Right renal pelvis (tissue), 4 donors: ENCODE measurements around the gene DNAAF8. TPM values are rescaled to one million over a fixed set of nuclear protein-coding genes. Genes with fewer than 3 reads are reported as not detected.
"Not testable (repeated sequence)": the region's sequence is repeated elsewhere in the genome, so short reads cannot be mapped to it uniquely, and the experiment has no call there.

Experiments
- DNase-seq, 4 donors: peaks; one replicate each; pipeline ENCODE4 v3.0.0-alpha.2; 2013; ENCODE audit warnings: low read depth in 4 of 4, low spot score in 3 of 4, missing footprints in 1 of 4
- polyA plus RNA-seq, 4 donors: library from polyadenylated mRNA; unstranded; fragments of 120-200 nt; gene quantifications; one replicate each; pipeline ENCODE4 v1.2.1, GENCODE V29; 2013; ENCODE audit not compliant: insufficient read length in 4 of 4

DNAAF8 gene
- polyA plus RNA-seq, 4 donors: 2.1 to 2.5 (median 2.3) TPM

- no peak for DNase-seq
Observed at GRCh38 chr16:4776141-4776705, 41.9 kb downstream of the DNAAF8 start.

DNA sequence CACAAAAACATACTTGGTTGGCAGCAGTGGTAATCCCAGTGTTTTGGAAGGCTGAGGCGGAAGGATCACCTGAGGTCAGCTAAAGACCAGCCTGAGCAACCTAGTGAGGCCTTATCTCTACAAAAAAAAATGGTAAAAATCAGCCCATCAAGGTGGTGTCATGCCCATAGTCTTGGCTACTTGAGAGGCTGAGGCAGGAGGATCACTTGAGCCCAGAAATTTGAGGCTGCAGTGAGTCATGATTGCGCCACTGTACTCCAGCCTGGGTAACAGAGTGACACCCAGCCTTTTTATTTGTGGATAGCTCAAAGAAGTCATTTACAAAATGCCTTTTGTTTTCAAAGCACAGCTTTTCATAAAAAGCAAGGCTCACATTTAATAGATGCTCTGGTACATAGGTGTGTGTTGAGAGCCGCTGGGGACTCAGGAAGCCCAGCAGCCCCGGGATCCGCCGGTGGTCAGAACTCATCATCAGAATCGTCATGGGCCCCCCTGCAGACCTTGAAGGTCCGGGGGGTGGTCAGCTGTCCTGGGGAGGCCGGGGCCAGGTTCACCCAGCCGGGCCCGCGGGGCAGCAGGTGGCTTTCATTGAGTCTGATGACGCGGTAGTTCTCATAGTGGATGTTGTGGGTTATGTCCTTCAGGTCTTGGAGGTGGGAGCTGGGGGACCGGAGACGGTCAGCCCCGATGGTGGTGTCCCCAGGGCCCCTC, 43.2 kb downstream of the DNAAF8 start:
- DNase-seq: no peak

GRCh38 chr16:4778050-4778392, 43.7 kb downstream of the DNAAF8 start:
- no peak for DNase-seq

DNA sequence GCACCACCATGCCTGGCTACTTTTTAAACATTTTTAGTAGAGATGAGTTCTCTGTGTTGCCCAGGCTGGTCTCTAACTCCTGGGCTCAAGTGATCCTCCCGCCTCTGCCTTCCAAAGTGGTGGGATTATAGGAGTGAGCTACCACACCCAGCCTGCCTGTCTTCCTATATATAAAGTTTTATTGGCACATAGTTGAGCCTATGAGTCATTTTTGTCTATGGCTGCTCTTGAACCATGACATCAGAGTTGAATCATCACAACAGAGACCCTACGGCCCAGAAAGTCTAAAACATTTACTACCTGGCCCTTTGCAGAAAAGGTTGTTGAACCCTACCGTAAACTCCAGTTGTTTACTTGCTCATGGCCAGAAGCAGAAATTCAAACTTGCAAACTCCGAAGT, 45.9 kb downstream of the DNAAF8 start:
- no peak for DNase-seq

DNA sequence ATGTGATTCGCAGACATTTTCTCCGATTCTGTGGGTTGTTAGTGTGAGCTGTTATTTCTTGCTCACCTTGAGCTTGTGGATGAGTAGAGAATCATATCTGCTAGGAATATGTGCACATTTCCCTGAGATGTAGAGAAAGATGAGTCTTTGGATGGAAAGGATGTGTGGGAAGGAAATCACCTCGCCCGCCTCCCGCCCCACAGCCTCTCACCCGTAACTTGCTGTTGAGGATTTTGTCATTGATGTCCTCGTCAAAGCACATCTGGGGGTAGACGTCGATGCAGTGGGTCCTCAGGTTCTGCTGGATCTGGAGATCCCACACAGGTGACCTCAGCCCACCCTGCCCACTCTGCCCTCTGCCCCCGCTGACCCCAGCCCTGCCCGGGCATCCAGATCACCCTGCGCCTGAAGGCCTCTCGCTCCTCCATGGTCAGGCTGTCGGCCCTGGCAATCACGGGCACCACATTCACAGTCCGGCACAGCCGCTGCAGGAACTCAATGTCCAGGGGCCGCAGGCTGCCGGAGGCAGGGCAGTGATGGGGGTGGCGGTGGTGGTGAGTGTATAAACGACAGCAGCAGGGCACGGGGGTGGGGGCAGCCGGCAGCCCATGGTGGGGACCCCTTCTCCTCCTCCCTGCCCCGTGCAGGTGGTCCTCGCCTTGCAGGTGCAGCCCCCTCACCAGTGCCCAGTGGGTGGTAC, 49.1 kb downstream of the DNAAF8 start:
- no peak for DNase-seq

GRCh38 chr16:4783951-4784336, 49.6 kb downstream of the DNAAF8 start:
- DNase-seq: no peak

- DNase-seq: not testable (repeated sequence)
Observed at GRCh38 chr16:4784444-4784987, 50.2 kb downstream of the DNAAF8 start.

- no peak for DNase-seq
Observed at GRCh38 chr16:4785758-4786433, 51.6 kb downstream of the DNAAF8 start.

DNA sequence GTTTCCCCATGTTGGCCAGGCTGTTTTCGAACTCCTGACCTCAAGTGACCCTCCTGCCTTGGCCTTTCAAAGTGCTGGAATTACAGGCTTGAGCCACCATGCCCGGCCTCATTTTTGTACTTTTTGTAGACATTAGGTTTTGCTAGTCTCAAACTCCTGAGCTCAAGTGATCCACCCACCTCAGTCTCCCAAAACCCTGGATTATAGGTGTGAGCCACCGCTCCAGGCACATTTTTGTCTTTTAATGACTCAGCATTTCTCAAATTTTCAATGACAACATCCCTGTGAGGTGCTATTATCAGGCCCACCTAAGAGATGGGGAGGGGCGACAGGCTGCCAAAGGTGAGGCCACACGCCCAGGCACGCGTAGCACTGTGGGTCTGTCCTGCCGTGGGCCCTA, 52.7 kb downstream of the DNAAF8 start:
- no peak for DNase-seq

- DNase-seq: no peak
Observed at GRCh38 chr16:4787627-4788482, 53.5 kb downstream of the DNAAF8 start, which contains the start of gene SEPTIN12. Gene SEPTIN12 (minus strand): TSS chr16:4788345. CDS start chr16:4787645, 700 bp downstream.

- DNase-seq: no peak
Observed at GRCh38 chr16:4788489-4788889, 54.2 kb downstream of the DNAAF8 start.

DNA sequence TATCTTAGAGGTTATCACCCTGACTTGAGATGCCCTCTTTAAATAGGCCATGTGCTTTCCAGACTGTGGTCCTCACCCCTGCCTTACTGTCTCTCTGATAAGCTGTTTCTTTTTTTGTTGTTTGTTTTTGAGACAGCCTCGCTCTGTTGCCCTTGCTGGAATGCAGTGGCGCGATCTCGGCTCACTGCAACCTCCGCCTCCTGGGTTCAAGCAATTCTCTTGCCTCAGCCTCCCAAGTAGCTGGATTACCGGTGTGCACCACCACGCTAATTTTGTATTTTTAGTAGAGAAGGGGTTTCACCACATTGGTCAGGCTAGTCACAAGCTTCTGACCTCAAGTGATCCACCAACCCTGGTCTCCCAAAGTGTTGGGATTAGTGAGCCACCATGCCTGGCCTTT, 54.6 kb downstream of the DNAAF8 start:
- no peak for DNase-seq

DNA sequence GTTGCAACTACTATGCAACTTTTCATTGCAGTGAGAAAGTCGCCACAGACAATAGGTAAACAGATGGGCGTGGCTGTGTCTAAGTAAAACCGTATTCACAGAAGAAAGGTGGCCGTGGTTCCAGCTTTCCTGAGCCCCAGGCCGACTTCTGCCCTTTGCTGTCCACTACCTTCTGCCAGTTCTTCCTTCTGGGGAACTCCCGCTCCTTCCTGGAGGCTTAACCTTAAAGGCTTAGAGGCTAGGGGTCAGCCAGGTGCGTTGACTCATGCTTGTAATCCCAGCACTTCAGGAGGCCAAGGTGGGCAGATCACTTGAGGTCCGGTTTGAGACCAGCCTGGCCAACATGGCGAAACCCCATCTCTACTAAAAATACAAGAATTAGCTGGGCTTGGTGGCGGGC, 55.9 kb downstream of the DNAAF8 start:
- no peak for DNase-seq

DNA sequence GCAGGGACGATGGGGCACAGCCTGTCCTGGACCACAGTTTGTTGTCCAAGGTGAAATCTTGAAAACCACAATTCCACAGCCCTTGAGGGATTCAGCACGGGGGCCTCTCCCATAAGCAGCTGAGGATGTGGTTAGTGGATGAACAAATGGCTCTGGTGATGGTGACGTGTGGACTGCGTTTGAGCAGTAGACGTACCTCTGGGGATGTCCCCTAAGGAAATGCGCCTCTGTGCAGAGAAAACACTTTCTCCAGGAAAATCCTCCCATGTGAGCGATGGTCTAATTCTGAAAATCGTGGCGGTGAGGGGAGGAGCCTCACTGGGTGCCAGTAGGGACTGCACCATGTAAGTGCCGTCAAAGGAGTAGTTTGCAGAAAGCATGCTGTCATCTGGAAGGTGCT, 56.5 kb downstream of the DNAAF8 start:
- no peak for DNase-seq

DNA sequence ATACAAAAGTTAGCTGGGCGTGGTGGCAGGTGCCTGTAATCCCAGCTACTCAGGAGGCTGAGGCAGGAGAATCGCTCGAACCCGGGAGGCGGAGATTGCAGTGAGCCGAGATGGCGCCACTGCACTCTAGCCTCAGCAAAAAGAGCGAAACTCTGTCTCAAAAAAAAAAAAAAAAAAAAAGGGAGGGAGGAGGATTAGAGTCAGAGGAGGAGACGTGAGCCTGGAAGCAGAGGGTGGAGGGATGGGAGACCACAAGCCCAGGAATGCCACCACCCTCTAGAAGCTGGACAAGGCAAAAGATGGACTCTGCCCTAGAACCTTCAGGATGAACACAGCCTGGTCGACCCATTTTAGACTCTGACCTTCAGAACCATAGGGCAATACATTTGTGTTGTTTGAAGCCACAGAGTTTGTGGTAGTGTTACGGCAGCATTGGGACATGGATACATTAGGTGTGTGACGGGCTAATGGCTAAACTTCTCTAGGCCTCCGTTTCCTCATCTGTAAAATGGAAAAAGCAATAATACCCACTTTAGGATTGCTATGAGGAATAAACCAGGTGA, 58.7 kb downstream of the DNAAF8 start:
- DNase-seq: no peak

GRCh38 chr16:4795181-4795827, 61.0 kb downstream of the DNAAF8 start, which contains the start of gene SMIM22:
Gene SMIM22 (plus strand): TSS chr16:4795369. CDS start chr16:4795735, 366 bp downstream.
- DNase-seq: no peak

DNA sequence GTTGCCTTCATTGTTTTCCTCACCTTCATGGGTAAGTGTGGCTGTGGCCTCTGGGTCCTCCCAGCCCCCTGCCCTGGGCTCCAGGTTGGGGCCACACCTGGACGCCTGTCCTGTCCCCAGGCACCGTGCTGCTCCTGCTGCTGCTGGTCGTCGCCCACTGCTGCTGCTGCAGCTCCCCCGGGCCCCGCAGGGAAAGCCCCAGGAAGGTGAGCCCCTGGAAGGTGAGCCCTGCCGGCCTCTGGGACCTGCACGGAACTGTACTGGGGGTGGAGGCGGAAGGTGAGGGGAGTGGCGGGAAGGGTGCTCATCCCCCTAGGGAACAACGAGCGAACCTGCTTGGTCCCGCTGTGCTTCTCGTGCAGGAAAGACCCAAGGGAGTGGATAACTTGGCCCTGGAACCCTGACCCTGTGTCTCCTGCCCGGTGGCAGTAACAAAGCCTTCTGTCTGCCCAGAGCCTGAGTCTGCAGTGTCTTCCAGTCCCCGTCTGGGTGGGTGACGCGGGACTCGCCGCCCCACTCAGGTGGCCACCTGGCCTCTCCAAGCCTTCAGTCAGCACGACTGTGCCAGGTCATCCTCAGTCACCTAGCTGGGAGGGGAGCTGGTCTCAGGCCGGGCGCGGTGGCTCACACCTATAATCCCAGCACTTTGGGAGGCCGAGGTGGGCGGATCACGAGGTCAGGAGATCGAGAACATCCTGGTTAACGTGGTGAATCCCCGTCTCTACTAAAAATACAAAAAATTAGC, 61.7 kb downstream of the DNAAF8 start:
- no peak for DNase-seq

- no peak for DNase-seq
Observed at GRCh38 chr16:4796982-4797804, 62.9 kb downstream of the DNAAF8 start.
